ENCODE data around the gene GPR12.

GPR12 gene

DNA sequence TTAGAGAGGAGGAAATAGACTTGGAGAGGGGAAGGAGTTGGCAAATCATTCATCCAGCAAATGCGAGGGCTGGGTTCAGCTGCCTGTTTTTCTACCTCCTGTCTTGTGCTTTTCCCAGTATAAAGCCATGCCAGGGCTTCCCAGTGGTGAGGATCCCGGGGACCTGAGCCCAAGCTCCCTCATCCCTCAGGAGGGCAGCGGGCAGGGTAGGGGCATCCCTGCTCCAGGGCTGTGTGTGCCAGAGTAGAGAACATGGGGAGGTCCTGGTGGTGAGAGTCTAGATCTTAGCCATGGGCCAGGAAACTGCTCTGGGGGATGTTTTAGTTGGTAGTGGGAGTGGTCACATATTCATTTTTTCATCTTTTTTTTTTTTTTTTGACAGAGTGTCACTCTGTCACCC lies 43.6 kb downstream of the GPR12 start:
- Histone ChIP-seq H3K4me3 (ENCODE audit: low read length) (no peak overlapping the region), H3K36me3 (ENCODE audit: insufficient read depth, low read length) (no peaks in the 10 kb centered on the region), H3K27me3 (ENCODE audit: control insufficient read depth, insufficient read depth, low read length) (peaks cover 12% of the 10 kb centered on the region), H3K4me1 (ENCODE audit: control insufficient read depth, insufficient read depth, low read length) (no peaks in the 10 kb centered on the region), H3K9me3 (replicated peaks; ENCODE audit: low read length) (no peaks in the 10 kb centered on the region), H3K4me2 (ENCODE audit: low read length) (no peak overlapping the region), H3K9ac (ENCODE audit: low read depth, low read length) (no peak overlapping the region)

DNA sequence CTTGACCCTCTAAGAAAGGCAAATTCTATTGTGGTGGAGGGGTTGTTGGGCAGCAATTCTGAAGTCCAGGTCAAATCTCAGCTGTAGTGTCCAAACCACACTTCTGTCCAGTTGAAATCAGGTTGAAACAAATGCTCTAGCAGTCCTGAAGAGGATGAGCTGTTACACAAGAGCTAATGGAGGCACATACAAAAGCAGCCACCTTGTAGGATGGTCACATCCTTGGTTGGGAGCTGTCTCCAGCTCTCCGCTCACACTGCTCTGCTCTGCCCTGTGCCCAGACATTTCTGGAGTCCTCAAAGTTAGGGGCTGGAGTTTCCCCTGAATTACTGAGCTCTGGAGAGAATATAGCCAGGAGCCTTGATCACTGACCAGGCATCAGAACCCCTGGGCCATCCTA lies 47.2 kb downstream of the GPR12 start:
- H3K4me2 ChIP-seq (ENCODE audit: low read length), result no peak overlapping the region
- H3K9me3 ChIP-seq (replicated peaks; ENCODE audit: low read length), result no peaks in the 10 kb centered on the region
- no peak overlapping the region for H3K9ac ChIP-seq (ENCODE audit: low read depth, low read length)
- H3K4me1 ChIP-seq (ENCODE audit: control insufficient read depth, insufficient read depth, low read length), result no peaks in the 10 kb centered on the region
- no peak overlapping the region for H3K4me3 ChIP-seq (ENCODE audit: low read length)
- H3K36me3 ChIP-seq (ENCODE audit: insufficient read depth, low read length), result no peaks in the 10 kb centered on the region
- H3K27me3 ChIP-seq (ENCODE audit: control insufficient read depth, insufficient read depth, low read length), result peaks cover 26% of the 10 kb centered on the region

DNA sequence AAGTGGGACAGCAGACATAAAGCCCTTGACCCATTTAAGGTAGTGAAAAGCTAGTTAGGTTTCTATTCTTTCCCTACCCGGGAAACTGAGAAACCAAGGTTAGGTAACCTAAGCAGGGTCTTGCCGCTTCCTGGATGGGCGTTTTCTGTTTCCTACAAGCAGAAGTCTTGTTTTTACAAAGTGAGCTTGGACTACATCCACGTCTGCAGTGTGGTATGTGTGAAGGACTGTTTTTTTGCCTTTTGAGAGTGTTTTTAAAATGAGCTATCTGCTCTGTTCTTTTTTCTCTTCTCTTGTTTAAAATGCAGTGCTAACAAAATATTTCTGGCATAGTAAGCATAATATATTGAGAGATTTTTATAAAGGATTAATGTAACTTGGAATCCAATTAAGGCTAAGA lies 49.4 kb downstream of the GPR12 start:
- Histone ChIP-seq H3K36me3 (ENCODE audit: insufficient read depth, low read length) (no peaks in the 10 kb centered on the region), H3K4me1 (ENCODE audit: control insufficient read depth, insufficient read depth, low read length) (no peaks in the 10 kb centered on the region), H3K27me3 (ENCODE audit: control insufficient read depth, insufficient read depth, low read length) (peaks cover 29% of the 10 kb centered on the region), H3K9me3 (replicated peaks; ENCODE audit: low read length) (no peaks in the 10 kb centered on the region), H3K4me2 (ENCODE audit: low read length) (no peak overlapping the region), H3K9ac (ENCODE audit: low read depth, low read length) (no peak overlapping the region), H3K4me3 (ENCODE audit: low read length) (no peak overlapping the region)

DNA sequence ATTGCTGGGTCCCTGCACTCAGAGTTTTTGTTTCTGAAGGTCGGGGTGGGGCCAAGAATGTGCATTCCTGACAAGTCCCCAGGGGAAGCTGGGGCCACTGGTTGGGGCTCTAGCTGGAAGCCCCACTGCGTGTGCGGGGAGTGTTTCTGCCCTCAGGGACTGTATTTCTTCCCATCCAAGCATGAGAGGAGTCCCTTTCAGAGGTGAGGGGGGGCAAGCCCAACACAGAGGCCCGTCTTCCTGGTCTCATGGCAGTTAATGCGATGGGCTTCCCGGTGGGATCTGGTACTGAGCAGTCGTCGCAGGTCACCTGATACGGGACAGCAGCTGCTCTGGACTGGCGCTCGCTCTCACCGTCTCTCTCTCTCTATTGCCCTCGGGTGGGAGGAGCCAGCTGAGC lies 50.4 kb downstream of the GPR12 start:
- Histone ChIP-seq H3K9me3 (replicated peaks; ENCODE audit: low read length) (no peaks in the 10 kb centered on the region), H3K27me3 (ENCODE audit: control insufficient read depth, insufficient read depth, low read length) (peaks cover 27% of the 10 kb centered on the region), H3K4me1 (ENCODE audit: control insufficient read depth, insufficient read depth, low read length) (no peaks in the 10 kb centered on the region), H3K36me3 (ENCODE audit: insufficient read depth, low read length) (no peaks in the 10 kb centered on the region), H3K4me3 (ENCODE audit: low read length) (no peak overlapping the region), H3K4me2 (ENCODE audit: low read length) (no peak overlapping the region), H3K9ac (ENCODE audit: low read depth, low read length) (no peak overlapping the region)

DNA sequence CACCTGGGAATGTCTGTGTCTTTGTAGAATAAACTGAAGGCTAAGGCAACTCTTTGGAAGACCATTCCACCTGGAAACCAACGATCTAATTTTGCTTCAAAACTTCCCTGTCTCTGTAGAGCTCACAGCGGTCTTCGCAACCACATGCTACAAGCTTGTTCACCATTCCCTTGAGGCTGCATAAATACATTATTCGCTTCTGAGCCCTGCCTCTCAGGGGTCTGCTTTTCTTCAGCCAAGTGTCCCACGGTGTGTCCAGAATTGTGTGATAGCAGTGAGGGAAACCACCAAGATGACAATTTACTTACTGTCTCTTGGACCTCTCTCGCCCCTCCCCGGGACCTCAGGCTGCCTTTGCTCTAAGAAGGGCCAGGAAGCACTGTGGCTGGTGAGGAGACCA lies 51.1 kb downstream of the GPR12 start:
- H3K36me3 ChIP-seq (ENCODE audit: insufficient read depth, low read length), result no peaks in the 10 kb centered on the region
- H3K9ac ChIP-seq (ENCODE audit: low read depth, low read length), result no peak overlapping the region
- no peaks in the 10 kb centered on the region for H3K4me1 ChIP-seq (ENCODE audit: control insufficient read depth, insufficient read depth, low read length)
- H3K27me3 ChIP-seq (ENCODE audit: control insufficient read depth, insufficient read depth, low read length), result peaks cover 28% of the 10 kb centered on the region
- no peak overlapping the region for H3K4me2 ChIP-seq (ENCODE audit: low read length)
- H3K4me3 ChIP-seq (ENCODE audit: low read length), result no peak overlapping the region
- no peaks in the 10 kb centered on the region for H3K9me3 ChIP-seq (replicated peaks; ENCODE audit: low read length)

DNA sequence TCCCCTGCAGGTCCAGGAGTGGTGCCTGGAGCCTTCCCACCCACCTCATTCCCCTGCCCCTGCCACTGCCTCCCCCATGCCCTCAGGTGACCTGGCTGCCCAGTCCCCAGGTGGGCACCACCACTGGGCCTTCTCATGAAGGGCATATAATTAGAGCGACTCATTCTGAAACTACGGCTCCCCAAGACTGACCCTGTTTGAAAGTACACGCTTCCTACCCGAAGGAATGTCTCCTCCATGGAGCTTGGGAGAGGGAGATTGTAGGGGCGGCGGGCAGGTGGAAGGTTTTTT lies 52.6 kb downstream of the GPR12 start:
- no peaks in the 10 kb centered on the region for H3K4me1 ChIP-seq (ENCODE audit: control insufficient read depth, insufficient read depth, low read length)
- no peaks in the 10 kb centered on the region for H3K36me3 ChIP-seq (ENCODE audit: insufficient read depth, low read length)
- no peak overlapping the region for H3K4me3 ChIP-seq (ENCODE audit: low read length)
- peaks cover 34% of the 10 kb centered on the region for H3K27me3 ChIP-seq (ENCODE audit: control insufficient read depth, insufficient read depth, low read length)
- no peak overlapping the region for H3K9ac ChIP-seq (ENCODE audit: low read depth, low read length)
- no peak overlapping the region for H3K4me2 ChIP-seq (ENCODE audit: low read length)
- no peaks in the 10 kb centered on the region for H3K9me3 ChIP-seq (replicated peaks; ENCODE audit: low read length)

DNA sequence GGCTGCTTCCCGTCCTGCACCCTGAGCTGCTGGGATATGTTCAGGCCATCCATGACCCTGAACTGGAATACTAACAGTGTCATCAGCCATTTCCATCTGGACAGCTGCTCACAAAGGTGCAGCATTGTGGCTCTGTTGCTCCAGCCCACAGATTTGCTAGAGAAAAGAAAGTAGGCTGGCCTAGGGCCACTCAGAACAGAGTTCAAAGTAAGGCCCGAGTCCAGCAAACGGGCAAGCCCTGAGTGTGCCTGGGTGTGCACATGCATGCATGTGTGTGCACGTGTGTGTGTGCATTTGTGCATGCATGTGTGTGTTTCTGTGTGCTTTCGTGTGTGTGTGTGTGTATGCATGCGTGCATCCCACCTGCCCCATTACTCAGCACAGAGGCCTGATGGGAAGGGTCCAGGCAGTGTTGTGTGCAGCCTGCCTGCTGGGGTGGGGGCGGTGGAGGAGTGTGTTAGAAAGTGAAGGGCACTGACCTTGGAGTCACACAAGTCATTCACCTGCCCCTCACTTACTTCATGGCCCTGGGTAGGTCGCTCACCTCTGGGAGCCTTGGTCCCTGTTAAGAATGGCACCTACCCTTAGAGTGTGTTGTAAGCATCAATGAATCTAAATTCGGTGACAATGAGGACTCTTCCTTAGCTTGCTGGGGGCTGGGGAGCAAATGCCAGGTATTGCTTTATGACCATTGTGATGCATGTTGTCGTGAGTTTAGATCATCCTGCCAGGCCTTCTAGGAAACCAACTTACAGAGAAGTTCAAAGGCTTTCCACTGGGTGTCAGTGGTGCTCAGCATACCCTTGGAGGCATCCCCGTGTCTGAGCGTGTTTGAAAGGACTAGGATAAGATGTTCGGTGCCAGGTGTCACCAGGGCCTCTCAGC lies 53.2 kb downstream of the GPR12 start:
- H3K9me3 ChIP-seq (replicated peaks; ENCODE audit: low read length), result no peaks in the 10 kb centered on the region
- no peaks in the 10 kb centered on the region for H3K4me1 ChIP-seq (ENCODE audit: control insufficient read depth, insufficient read depth, low read length)
- H3K4me2 ChIP-seq (ENCODE audit: low read length), result no peak overlapping the region
- H3K27me3 ChIP-seq (ENCODE audit: control insufficient read depth, insufficient read depth, low read length), result peaks cover 40% of the 10 kb centered on the region
- no peak overlapping the region for H3K9ac ChIP-seq (ENCODE audit: low read depth, low read length)
- H3K36me3 ChIP-seq (ENCODE audit: insufficient read depth, low read length), result no peaks in the 10 kb centered on the region
- H3K4me3 ChIP-seq (ENCODE audit: low read length), result no peak overlapping the region

DNA sequence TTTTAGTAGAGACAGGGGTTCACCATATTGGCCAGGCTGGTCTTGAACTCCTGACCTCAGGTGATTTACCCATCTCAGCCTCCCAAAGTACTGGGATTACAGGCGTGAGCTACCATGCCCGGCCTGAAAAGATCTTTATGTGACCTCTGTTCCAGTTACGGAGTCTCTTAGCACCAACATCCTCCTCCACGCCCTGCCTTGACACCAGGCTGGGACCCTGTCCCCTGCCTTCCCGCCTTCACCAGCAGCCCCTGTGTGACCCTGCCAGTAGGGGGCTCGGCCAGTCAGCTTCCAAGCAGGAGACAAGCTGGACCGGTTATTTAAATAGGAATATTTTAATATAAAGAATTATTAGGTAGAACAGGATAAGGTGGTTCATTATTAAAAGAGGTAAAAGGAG lies 54.2 kb downstream of the GPR12 start:
- H3K4me2 ChIP-seq (ENCODE audit: low read length), result no peak overlapping the region
- H3K4me3 ChIP-seq (ENCODE audit: low read length), result no peak overlapping the region
- peaks cover 40% of the 10 kb centered on the region for H3K27me3 ChIP-seq (ENCODE audit: control insufficient read depth, insufficient read depth, low read length)
- no peak overlapping the region for H3K9ac ChIP-seq (ENCODE audit: low read depth, low read length)
- no peaks in the 10 kb centered on the region for H3K4me1 ChIP-seq (ENCODE audit: control insufficient read depth, insufficient read depth, low read length)
- no peaks in the 10 kb centered on the region for H3K36me3 ChIP-seq (ENCODE audit: insufficient read depth, low read length)
- H3K9me3 ChIP-seq (replicated peaks; ENCODE audit: low read length), result no peaks in the 10 kb centered on the region

DNA sequence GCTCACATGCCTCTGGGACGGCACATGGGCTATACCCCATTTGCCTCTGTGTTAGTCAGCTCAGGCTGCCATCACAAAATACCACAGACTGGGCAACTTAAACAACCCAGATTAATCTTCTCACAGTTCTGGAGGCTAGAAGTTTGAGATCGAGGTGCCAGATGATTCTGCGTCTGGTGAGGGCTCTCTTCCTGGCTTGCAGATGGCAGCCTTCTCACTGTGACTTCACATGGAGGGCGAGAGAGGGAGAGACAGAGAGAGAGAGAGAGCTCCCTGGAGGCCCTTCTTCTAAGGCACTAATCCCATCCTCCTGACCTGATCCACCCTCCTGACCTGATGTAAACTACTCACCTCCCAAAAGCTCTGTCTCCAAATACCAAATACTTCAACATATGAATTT lies 55.0 kb downstream of the GPR12 start:
- Histone ChIP-seq H3K9me3 (replicated peaks; ENCODE audit: low read length) (no peaks in the 10 kb centered on the region), H3K4me3 (ENCODE audit: low read length) (no peak overlapping the region), H3K9ac (ENCODE audit: low read depth, low read length) (no peak overlapping the region), H3K4me2 (ENCODE audit: low read length) (no peak overlapping the region), H3K27me3 (ENCODE audit: control insufficient read depth, insufficient read depth, low read length) (peaks cover 32% of the 10 kb centered on the region), H3K36me3 (ENCODE audit: insufficient read depth, low read length) (no peaks in the 10 kb centered on the region), H3K4me1 (ENCODE audit: control insufficient read depth, insufficient read depth, low read length) (no peaks in the 10 kb centered on the region)
